ENCODE results near the gene ADAMTSL4. TPM values are rescaled to one million over a fixed set of nuclear protein-coding genes. Genes with fewer than 3 reads are reported as not detected.
A peak's percentile ranks its signal among the peaks of the same experiment; 100 is the strongest.

The ADAMTSL4 gene
- total and polyA plus RNA-seq, 2 of the 8 experiments (the other 6 are each of a cell fraction or from before 2014, with no cell fraction given), result 4.2 to 5.4 TPM

GRCh38 chr1:150511551-150511950 lies 37.7 kb upstream of the ADAMTSL4 start:
- H2BK20ac ChIP-seq (ENCODE audit: low read length), result no peak overlapping the region
- H4K91ac ChIP-seq (replicated peaks; ENCODE audit: insufficient read length, low read length), result no peak overlapping the region
- no peak overlapping the region for H2BK15ac ChIP-seq (ENCODE audit: low read length)
- peaks cover 5% of the 10 kb centered on the region for H3K23me2 ChIP-seq (ENCODE audit: low read depth, low read length)
- H2AK5ac ChIP-seq (ENCODE audit: low read depth, low read length), result no peak overlapping the region
- no peak for DNase-seq (ENCODE audit: low read depth in 1 of 2, low spot score in 2 of 2)
- H3K4me2 ChIP-seq (ENCODE audit: insufficient read depth in 1 of 2, low read depth in 2 of 2, low read length in 2 of 2), result no peak overlapping the region
- H4K20me1 ChIP-seq (replicated peaks in 1 of 2; ENCODE audit: control insufficient read depth in 1 of 2, insufficient read depth in 2 of 2, low read length in 2 of 2), result no peaks in the 10 kb centered on the region
- no peak overlapping the region for H3K23ac ChIP-seq (ENCODE audit: insufficient read length)
- no peak overlapping the region for H2BK120ac ChIP-seq (replicated peaks; ENCODE audit: low read depth, low read length)
- CTCF ChIA-PET (ENCODE audit: partially characterized antibody), result interaction anchor here (0.7 to 22.4 kb wide), 3 partner anchors 21 to 302 kb away, joined by 3 to 253 read pairs (median 3); no protein-coding TSS in a partner anchor
- H3K36me3 ChIP-seq (ENCODE audit: control insufficient read depth in 2 of 4, insufficient read depth in 4 of 4, low read length in 3 of 4), result peaks cover 0 to 4% (median 3%) of the 10 kb centered on the region in 4 experiments; a peak in 4 of 8 replicates
- peak overlapping the region; percentile 16; the same call in 1 of the 2 replicates for H2BK5ac ChIP-seq (ENCODE audit: low read depth, low read length)
- no peaks in the 10 kb centered on the region for H3K79me1 ChIP-seq (ENCODE audit: low read depth, low read length)
- no peak overlapping the region for H2BK12ac ChIP-seq (ENCODE audit: low read depth, low read length)
- H3K4me1 ChIP-seq (replicated peaks in 1 of 4; ENCODE audit: control insufficient read depth in 3 of 4, insufficient read depth in 4 of 4, low read length in 3 of 4), result peaks cover 0 to 4% (median 3%) of the 10 kb centered on the region in 4 experiments; a peak in 5 of 7 replicates
- H3K4ac ChIP-seq (replicated peaks; ENCODE audit: insufficient read length, low read depth, low read length), result no peak overlapping the region
- H3K27ac ChIP-seq (ENCODE audit: low read depth, low read length), result no peak overlapping the region
- H3K56ac ChIP-seq (replicated peaks; ENCODE audit: insufficient read length, low read depth, low read length), result no peak overlapping the region
- H3K4me3 ChIP-seq (ENCODE audit: extremely low read depth in 1 of 4, insufficient read depth in 2 of 4, low read depth in 3 of 4, low read length in 4 of 4), result no peak overlapping the region
- FAIRE-seq, result no peak
- H3K27me3 ChIP-seq (replicated peaks in 1 of 4; ENCODE audit: control insufficient read depth in 3 of 4, extremely low read depth in 1 of 4, insufficient read depth in 3 of 4, low read length in 3 of 4), result no peaks in the 10 kb centered on the region; a peak in 1 of 7 replicates
- H4K5ac ChIP-seq (ENCODE audit: insufficient read length, low read depth, low read length), result no peak overlapping the region
- H3K14ac ChIP-seq (ENCODE audit: insufficient read length), result no peak overlapping the region
- no peaks in the 10 kb centered on the region for H3K9me3 ChIP-seq (ENCODE audit: insufficient read depth in 2 of 2, low read depth in 1 of 2, low read length in 1 of 2)
- H3K9ac ChIP-seq (replicated peaks in 1 of 4; ENCODE audit: extremely low read depth in 1 of 4, low read depth in 3 of 4, low read length in 3 of 4), result no peak overlapping the region
- H2AFZ ChIP-seq (ENCODE audit: low read length), result no peak overlapping the region
- no peak overlapping the region for H3K18ac ChIP-seq (ENCODE audit: extremely low read depth, low read length)
- no peak overlapping the region for H4K8ac ChIP-seq (ENCODE audit: extremely low read depth, insufficient read depth, low read length)
- POLR2A ChIA-PET (ENCODE audit: partially characterized antibody), result interaction anchor here (0.9 to 1.3 kb wide), 3 partner anchors 9 to 68 kb away, joined by 3 read pairs; partner anchors contain the start of genes MCL1 and TARS2
- WGBS, 2 experiments (ENCODE audit: extremely low coverage in 1 of 2, insufficient coverage in 1 of 2, insufficient read length in 1 of 2, insufficient replicate concordance in 2 of 2, low coverage in 1 of 2, low lambda C conversion rate in 2 of 2, missing lambda C conversion rate in 1 of 2), result 93% methylated on average over 12 of the region's 12 CpGs; no CpG with 5 or more reads in 1 of the 2 experiments
- no peaks in the 10 kb centered on the region for H3K79me2 ChIP-seq (ENCODE audit: control insufficient read depth in 1 of 2, insufficient read depth in 2 of 2, low read length in 2 of 2)
- TF ChIP-seq CHD2 (IDR thresholded peaks at IDR 0.05; ENCODE audit: low read length) (no peak), SIN3A (conservative IDR thresholded peaks at IDR 0.05 in 1 of 2, IDR thresholded peaks at IDR 0.05 in 1 of 2; ENCODE audit: low read depth in 1 of 2, low read length in 2 of 2) (no peak), RAD21 (IDR thresholded peaks at IDR 0.05 in 1 of 2, conservative IDR thresholded peaks at IDR 0.05 in 1 of 2; ENCODE audit: low read depth in 2 of 2, low read length in 2 of 2) (no peak), BRCA1 (IDR thresholded peaks at IDR 0.05; ENCODE audit: low read depth, low read length) (no peak), GABPA (IDR thresholded peaks at IDR 0.05; ENCODE audit: borderline replicate concordance, insufficient read depth, low read length) (no peak), HDAC2 (IDR thresholded peaks at IDR 0.05; ENCODE audit: borderline replicate concordance in 1 of 2, low read depth in 2 of 2, low read length in 2 of 2) (no peak), CTBP2 (IDR thresholded peaks at IDR 0.05; ENCODE audit: borderline replicate concordance, insufficient read depth, insufficient read length, low read length) (no peak), EP300 (IDR thresholded peaks at IDR 0.05; ENCODE audit: borderline replicate concordance in 1 of 2, low read depth in 2 of 2, low read length in 2 of 2) (no peak), KDM1A (IDR thresholded peaks at IDR 0.05; ENCODE audit: borderline replicate concordance, low read length) (no peak), PHF8 (conservative IDR thresholded peaks at IDR 0.05; ENCODE audit: low read depth, low read length) (no peak), HDAC6 (IDR thresholded peaks at IDR 0.05; ENCODE audit: low read depth, low read length) (no peak), FOSL1 (IDR thresholded peaks at IDR 0.05; ENCODE audit: insufficient read depth, low read depth, low read length) (no peak)
